ENCODE data around the gene HRH1.
A peak's percentile ranks its signal among the peaks of the same experiment; 100 is the strongest.

The HRH1 gene

GRCh38 chr3:11226042-11226370 is 71.7 kb downstream of the HRH1 start:
- Mint-ChIP-seq H3K36me3 (no peaks in the 10 kb centered on the region), H3K27ac (peak overlapping the region; percentile 7), H3K27me3 (peaks cover 9% of the 10 kb centered on the region), H3K9me3 (no peaks in the 10 kb centered on the region), H3K4me3 (no peak overlapping the region), H3K4me1 (peaks cover 26% of the 10 kb centered on the region)
- no peak for ATAC-seq

- ATAC-seq, result no peak
These were observed 73.7 kb downstream of the HRH1 start for GRCh38 chr3:11228041-11228440.

DNA sequence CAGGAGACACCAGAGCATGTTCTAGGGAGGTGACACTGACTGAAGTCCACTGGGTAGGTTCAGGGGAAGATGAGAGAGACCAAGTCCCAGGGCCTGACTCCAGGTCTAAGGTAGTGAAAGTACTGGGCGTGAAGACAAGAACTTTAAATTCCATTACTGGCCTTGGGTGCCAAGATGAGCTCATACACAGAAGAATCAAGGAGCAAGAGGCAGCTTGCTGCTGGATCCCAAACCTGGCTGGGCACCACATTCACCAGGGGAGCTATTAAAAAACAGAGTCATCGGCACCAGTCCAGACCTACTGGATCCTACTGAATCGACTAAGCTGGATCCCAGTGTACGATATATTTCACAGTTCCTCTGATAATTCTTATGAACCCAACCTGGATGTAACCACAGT is 75.8 kb downstream of the HRH1 start:
- Mint-ChIP-seq H3K36me3 (no peaks in the 10 kb centered on the region), H3K27ac (no peak overlapping the region), H3K4me3 (no peak overlapping the region), H3K9me3 (no peaks in the 10 kb centered on the region), H3K27me3 (peaks cover 24% of the 10 kb centered on the region), H3K4me1 (peaks cover 20% of the 10 kb centered on the region)
- ATAC-seq, result no peak

More at GRCh38 chr3:11228041-11228440, 73.7 kb downstream of the HRH1 start:
- Mint-ChIP-seq H3K36me3 (no peaks in the 10 kb centered on the region), H3K27ac (no peak overlapping the region), H3K9me3 (no peaks in the 10 kb centered on the region), H3K27me3 (peaks cover 8% of the 10 kb centered on the region), H3K4me1 (peaks cover 26% of the 10 kb centered on the region), H3K4me3 (no peak overlapping the region)

GRCh38 chr3:11230832-11231231 is 76.5 kb downstream of the HRH1 start:
- peaks cover 24% of the 10 kb centered on the region for H3K27me3 Mint-ChIP-seq
- no peak overlapping the region for H3K4me3 Mint-ChIP-seq
- H3K4me1 Mint-ChIP-seq, result peaks cover 16% of the 10 kb centered on the region
- no peak overlapping the region for H3K27ac Mint-ChIP-seq
- no peaks in the 10 kb centered on the region for H3K9me3 Mint-ChIP-seq
- no peak for ATAC-seq
- H3K36me3 Mint-ChIP-seq, result no peaks in the 10 kb centered on the region

- ATAC-seq, result no peak
- peaks cover 29% of the 10 kb centered on the region for H3K27me3 Mint-ChIP-seq
- no peak overlapping the region for H3K4me3 Mint-ChIP-seq
- H3K36me3 Mint-ChIP-seq, result peaks cover 6% of the 10 kb centered on the region
- no peak overlapping the region for H3K27ac Mint-ChIP-seq
- peaks cover 2% of the 10 kb centered on the region for H3K4me1 Mint-ChIP-seq
- peaks cover 3% of the 10 kb centered on the region for H3K9me3 Mint-ChIP-seq
These were observed 81.1 kb downstream of the HRH1 start for GRCh38 chr3:11235385-11235784.

GRCh38 chr3:11236588-11237461 is 82.5 kb downstream of the HRH1 start:
- H3K27me3 Mint-ChIP-seq, result peaks cover 34% of the 10 kb centered on the region
- peaks cover 6% of the 10 kb centered on the region for H3K36me3 Mint-ChIP-seq
- H3K4me1 Mint-ChIP-seq, result peaks cover 6% of the 10 kb centered on the region
- no peak overlapping the region for H3K4me3 Mint-ChIP-seq
- peaks cover 3% of the 10 kb centered on the region for H3K9me3 Mint-ChIP-seq
- H3K27ac Mint-ChIP-seq, result no peak overlapping the region
- peak; percentile 62 for ATAC-seq

- Mint-ChIP-seq H3K27me3 (peaks cover 26% of the 10 kb centered on the region), H3K9me3 (peaks cover 3% of the 10 kb centered on the region), H3K36me3 (peaks cover 6% of the 10 kb centered on the region), H3K27ac (no peak overlapping the region), H3K4me3 (no peak overlapping the region), H3K4me1 (peaks cover 6% of the 10 kb centered on the region)
- ATAC-seq, result no peak
These were observed 83.8 kb downstream of the HRH1 start for GRCh38 chr3:11238060-11238459.

DNA sequence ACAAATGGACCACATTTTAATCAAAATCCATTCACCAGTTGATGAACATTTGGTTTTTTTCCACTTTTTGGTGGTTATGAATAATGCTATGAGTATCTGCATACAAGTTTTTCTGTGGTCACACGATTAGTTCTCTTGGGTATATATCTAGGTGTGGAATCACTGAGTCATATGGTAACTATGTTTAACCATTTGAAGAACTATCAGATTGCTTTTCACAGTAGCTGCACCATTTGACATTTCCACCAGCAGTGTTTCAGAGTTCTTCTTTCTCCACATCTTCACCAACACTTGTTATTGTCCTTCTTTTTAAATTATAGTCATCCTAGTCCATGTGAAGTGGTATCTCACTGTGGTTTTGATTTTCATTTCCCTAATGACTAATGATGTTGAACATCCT is 84.6 kb downstream of the HRH1 start:
- H3K9me3 Mint-ChIP-seq, result peaks cover 3% of the 10 kb centered on the region
- peaks cover 6% of the 10 kb centered on the region for H3K36me3 Mint-ChIP-seq
- peaks cover 6% of the 10 kb centered on the region for H3K4me1 Mint-ChIP-seq
- no peak overlapping the region for H3K4me3 Mint-ChIP-seq
- no peak overlapping the region for H3K27ac Mint-ChIP-seq
- peaks cover 18% of the 10 kb centered on the region for H3K27me3 Mint-ChIP-seq
- ATAC-seq, result no peak

DNA sequence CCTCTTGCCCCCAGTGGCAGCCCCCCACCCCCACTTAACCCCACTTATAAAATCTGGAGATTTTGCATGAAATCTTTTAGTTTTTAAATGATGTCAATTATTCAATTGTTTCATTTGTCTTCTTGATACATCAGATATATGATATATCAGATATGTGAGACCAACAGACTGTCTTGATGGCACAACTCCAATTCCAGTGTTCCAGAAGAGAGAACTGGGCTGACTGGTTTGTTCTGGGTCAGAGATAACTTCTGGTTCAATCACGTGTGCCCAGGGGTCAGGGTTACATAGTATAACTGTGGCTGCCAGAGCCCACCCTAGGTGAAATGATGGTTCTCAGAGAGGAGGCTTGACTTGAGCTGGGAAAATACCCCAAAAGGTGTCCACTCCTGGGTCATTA is 85.5 kb downstream of the HRH1 start:
- Mint-ChIP-seq H3K27me3 (peaks cover 10% of the 10 kb centered on the region), H3K9me3 (peaks cover 3% of the 10 kb centered on the region), H3K36me3 (peaks cover 6% of the 10 kb centered on the region), H3K27ac (no peak overlapping the region), H3K4me3 (no peak overlapping the region), H3K4me1 (peaks cover 6% of the 10 kb centered on the region)
- ATAC-seq, result no peak

- H3K27ac Mint-ChIP-seq, result no peak overlapping the region
- peaks cover 6% of the 10 kb centered on the region for H3K36me3 Mint-ChIP-seq
- H3K4me1 Mint-ChIP-seq, result peaks cover 6% of the 10 kb centered on the region
- peaks cover 3% of the 10 kb centered on the region for H3K9me3 Mint-ChIP-seq
- no peak overlapping the region for H3K4me3 Mint-ChIP-seq
- peaks cover 10% of the 10 kb centered on the region for H3K27me3 Mint-ChIP-seq
- ATAC-seq, result peak; percentile 60
These were observed 86.2 kb downstream of the HRH1 start for GRCh38 chr3:11240496-11240895.

GRCh38 chr3:11244121-11244677 is 89.9 kb downstream of the HRH1 start:
- Mint-ChIP-seq H3K9me3 (no peaks in the 10 kb centered on the region), H3K4me1 (peaks cover 6% of the 10 kb centered on the region), H3K27me3 (peaks cover 10% of the 10 kb centered on the region), H3K27ac (no peak overlapping the region), H3K4me3 (no peak overlapping the region), H3K36me3 (peaks cover 1% of the 10 kb centered on the region)
- ATAC-seq, result no peak

DNA sequence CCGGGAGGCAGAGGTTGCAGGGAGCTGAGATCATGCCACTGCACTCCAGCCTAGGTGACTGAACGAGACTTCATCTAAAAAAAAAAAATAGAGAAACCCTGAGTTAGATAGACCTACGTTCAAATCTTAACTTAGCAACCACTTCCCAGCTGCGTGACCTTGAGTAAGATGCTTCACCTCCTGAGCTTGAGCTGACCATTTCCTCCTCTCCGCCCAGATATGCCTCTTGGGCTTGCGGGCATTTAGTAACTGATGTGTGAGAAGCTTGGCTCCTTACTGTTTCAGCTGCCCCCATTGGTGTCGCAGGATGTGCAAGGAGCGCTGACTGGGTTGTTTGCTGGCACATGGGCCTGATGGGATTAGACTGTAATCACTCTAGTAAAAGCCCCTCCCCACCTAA is 91.0 kb downstream of the HRH1 start:
- no peak for ATAC-seq
- Mint-ChIP-seq H3K9me3 (no peaks in the 10 kb centered on the region), H3K4me3 (no peak overlapping the region), H3K27me3 (peaks cover 7% of the 10 kb centered on the region), H3K36me3 (no peaks in the 10 kb centered on the region), H3K4me1 (peaks cover 5% of the 10 kb centered on the region), H3K27ac (no peak overlapping the region)

DNA sequence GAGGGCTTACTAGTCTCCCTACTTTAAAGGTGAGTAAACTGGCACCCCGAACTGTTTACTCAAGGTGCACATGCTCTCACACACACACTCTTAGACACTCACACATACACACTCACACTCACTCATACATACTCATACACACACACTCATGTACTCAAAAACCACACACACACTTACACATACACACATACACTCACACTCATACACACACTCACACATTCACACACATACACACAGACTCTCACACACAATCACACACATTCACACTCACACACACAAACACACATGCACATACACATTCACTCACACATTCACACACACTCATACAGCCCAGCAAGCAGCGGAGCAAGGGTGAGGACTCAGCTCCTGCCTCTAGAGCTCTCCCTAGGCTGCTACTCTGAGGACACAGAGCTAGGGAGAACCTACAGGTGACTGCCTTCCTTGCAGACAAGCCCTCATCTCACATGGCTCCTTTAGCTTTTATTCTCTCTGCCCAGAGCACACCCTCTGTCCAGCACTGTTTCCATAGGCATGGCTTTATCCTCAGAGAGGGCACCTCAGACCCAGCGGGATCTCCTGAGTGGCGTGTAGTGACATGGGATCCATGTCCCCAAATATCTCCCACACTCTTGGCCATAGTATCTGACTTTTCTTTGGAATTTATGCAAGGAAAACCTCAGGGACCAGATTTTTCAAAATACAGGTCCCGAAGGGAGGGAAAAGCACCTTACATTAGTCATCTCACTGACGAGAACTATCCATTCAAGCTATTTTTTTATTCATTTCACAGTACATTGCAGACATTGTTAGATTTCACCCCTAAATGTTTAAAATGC is 91.8 kb downstream of the HRH1 start:
- ATAC-seq, result no peak
- Mint-ChIP-seq H3K4me1 (no peaks in the 10 kb centered on the region), H3K27me3 (no peaks in the 10 kb centered on the region), H3K9me3 (no peaks in the 10 kb centered on the region), H3K4me3 (no peak overlapping the region), H3K27ac (no peak overlapping the region), H3K36me3 (no peaks in the 10 kb centered on the region)

GRCh38 chr3:11246663-11246970 is 92.3 kb downstream of the HRH1 start:
- Mint-ChIP-seq H3K27me3 (no peaks in the 10 kb centered on the region), H3K36me3 (no peaks in the 10 kb centered on the region), H3K4me1 (no peaks in the 10 kb centered on the region), H3K27ac (no peak overlapping the region), H3K9me3 (no peaks in the 10 kb centered on the region), H3K4me3 (no peak overlapping the region)
- ATAC-seq, result no peak

DNA sequence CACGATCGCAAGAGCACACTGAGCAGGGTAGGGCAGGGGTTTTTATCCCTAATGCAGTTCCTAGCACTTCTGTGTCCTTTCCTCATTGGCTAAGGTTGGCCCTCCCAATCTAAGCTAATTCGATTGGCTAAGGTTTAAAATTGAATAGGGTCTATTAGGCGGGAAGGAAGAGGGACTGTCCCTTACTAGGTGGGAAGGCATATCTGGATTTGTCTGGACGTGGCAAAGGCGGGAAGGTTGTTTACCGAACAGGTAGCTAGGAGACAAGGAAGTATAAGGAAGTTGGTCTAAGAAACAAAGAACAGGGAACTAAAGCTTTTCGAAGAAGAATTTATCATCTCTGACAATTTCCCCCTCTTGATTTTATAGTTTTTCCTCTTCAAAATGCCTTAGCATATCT is 93.1 kb downstream of the HRH1 start:
- ATAC-seq, result no peak
- no peaks in the 10 kb centered on the region for H3K4me1 Mint-ChIP-seq
- H3K27me3 Mint-ChIP-seq, result no peaks in the 10 kb centered on the region
- H3K4me3 Mint-ChIP-seq, result no peak overlapping the region
- no peaks in the 10 kb centered on the region for H3K9me3 Mint-ChIP-seq
- H3K27ac Mint-ChIP-seq, result no peak overlapping the region
- no peaks in the 10 kb centered on the region for H3K36me3 Mint-ChIP-seq

DNA sequence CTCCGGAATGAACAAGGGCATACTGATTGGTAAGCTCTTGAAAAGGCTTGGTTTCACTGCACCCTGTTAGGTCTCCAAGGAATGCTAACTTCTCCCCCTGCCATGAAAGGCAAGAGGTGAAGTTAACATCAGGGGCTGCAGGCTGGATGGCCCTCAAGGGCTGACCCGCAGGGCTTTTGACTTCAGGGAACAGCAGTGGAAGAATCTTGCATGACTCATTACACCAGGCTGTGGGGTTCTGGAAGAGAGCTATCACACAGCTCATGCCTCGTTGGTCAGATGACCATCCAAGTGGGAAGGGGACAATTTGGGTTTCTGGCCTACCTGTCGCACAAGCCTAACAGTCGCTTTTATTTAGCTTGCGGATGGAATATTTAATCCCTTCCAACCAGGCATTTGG is 94.3 kb downstream of the HRH1 start:
- Mint-ChIP-seq H3K4me3 (no peak overlapping the region), H3K4me1 (no peaks in the 10 kb centered on the region), H3K27me3 (peaks cover 5% of the 10 kb centered on the region), H3K9me3 (no peaks in the 10 kb centered on the region), H3K36me3 (no peaks in the 10 kb centered on the region), H3K27ac (no peak overlapping the region)
- ATAC-seq, result no peak
